Body of pancreas (tissue), 4 donors: ENCODE measurements around the gene JMJD8.

Experiments used
- CTCF ChIP-seq, 7 experiments: fragments of 450-650 bp in 4 of 7; fragments of 200-600 bp in 3 of 7; sonication (generic) in 3 of 7; IDR thresholded peaks; one replicate each; pipeline ENCODE4 v1.5.1; 2016 to 2019; ENCODE audit warnings: antibody characterized with exemption in 7 of 7
- POLR2A ChIP-seq, 3 donors: fragments of 450-650 bp; IDR thresholded peaks; one replicate each; pipeline ENCODE4 v1.6.1; 2016; ENCODE audit warnings: antibody characterized with exemption in 3 of 3, mild to moderate bottlenecking in 2 of 3

- TF ChIP-seq CTCF (IDR thresholded peaks at IDR 0.05) (no peak), POLR2A (IDR thresholded peaks at IDR 0.05) (no peak)
Measured at GRCh38 chr16:644556-644955, 39.6 kb downstream of the JMJD8 start.
